Upper lobe of left lung (tissue), 4 donors: ENCODE measurements around the gene LMF2.

Experiments used
- EP300 ChIP-seq, 4 donors: sonication (generic); formaldehyde crosslinking; IDR thresholded peaks; one replicate each; pipeline ENCODE4 v1.5.1; 2017; ENCODE audit warnings: antibody characterized with exemption in 4 of 4, control low read depth in 2 of 4
- POLR2AphosphoS5 ChIP-seq, 2 donors: sonication (generic); formaldehyde crosslinking; IDR thresholded peaks; one replicate each; pipeline ENCODE4 v1.5.1; 2017; ENCODE audit warnings: antibody characterized with exemption in 2 of 2
- TF ChIP-seq, protein P1 (sequence below), 6 experiments: fragments of 450-650 bp in 4 of 6; fragments of 200-600 bp in 2 of 6; sonication (generic) in 2 of 6; IDR thresholded peaks; one replicate each; pipeline ENCODE4 v1.5.1; 2016 to 2019; ENCODE audit warnings: antibody characterized with exemption in 6 of 6

DNA sequence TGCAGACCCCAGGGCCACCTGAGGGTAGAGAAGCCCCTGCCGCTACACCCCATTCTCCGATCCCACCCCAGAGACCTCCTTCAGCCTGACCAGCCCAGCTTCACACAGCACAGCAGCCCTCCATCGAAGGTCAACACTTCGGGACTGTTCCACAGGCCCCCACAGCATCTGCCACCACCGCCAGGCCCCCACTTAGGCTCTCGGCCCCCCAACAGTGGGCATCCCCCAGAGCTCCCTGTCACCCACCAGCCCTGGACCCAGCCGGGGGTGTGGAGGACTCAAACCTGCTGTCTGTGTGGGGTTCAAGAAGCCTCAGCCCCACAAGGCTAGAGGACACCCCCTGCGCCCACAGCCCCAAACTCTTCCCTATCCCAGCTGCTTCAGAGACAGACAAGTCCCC lies 38.9 kb downstream of the LMF2 start:
- TF ChIP-seq, protein P1, sequence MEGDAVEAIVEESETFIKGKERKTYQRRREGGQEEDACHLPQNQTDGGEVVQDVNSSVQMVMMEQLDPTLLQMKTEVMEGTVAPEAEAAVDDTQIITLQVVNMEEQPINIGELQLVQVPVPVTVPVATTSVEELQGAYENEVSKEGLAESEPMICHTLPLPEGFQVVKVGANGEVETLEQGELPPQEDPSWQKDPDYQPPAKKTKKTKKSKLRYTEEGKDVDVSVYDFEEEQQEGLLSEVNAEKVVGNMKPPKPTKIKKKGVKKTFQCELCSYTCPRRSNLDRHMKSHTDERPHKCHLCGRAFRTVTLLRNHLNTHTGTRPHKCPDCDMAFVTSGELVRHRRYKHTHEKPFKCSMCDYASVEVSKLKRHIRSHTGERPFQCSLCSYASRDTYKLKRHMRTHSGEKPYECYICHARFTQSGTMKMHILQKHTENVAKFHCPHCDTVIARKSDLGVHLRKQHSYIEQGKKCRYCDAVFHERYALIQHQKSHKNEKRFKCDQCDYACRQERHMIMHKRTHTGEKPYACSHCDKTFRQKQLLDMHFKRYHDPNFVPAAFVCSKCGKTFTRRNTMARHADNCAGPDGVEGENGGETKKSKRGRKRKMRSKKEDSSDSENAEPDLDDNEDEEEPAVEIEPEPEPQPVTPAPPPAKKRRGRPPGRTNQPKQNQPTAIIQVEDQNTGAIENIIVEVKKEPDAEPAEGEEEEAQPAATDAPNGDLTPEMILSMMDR (IDR thresholded peaks at IDR 0.05), result no peak
- TF ChIP-seq POLR2AphosphoS5 (IDR thresholded peaks at IDR 0.05) (no peak), EP300 (IDR thresholded peaks at IDR 0.05) (no peak)
